Right renal pelvis (tissue), 4 donors: ENCODE results near the gene MARCHF9. TPM values are rescaled to one million over a fixed set of nuclear protein-coding genes. Genes with fewer than 3 reads are reported as not detected.
"Not testable (repeated sequence)": the region's sequence is repeated elsewhere in the genome, so short reads cannot be mapped to it uniquely, and the experiment has no call there.

Source experiments
- DNase-seq, 4 donors: peaks; one replicate each; pipeline ENCODE4 v3.0.0-alpha.2; 2013; ENCODE audit warnings: low read depth in 4 of 4, low spot score in 3 of 4, missing footprints in 1 of 4
- polyA plus RNA-seq, 4 donors: library from polyadenylated mRNA; unstranded; fragments of 120-200 nt; gene quantifications; one replicate each; pipeline ENCODE4 v1.2.1, GENCODE V29; 2013; ENCODE audit not compliant: insufficient read length in 4 of 4

The MARCHF9 gene
- polyA plus RNA-seq: 10 to 100 TPM; 17.7 to 21.0 (median 19.4) TPM

GRCh38 chr12:57754411-57755193 is at the start of gene MARCHF9:
TSS of gene MARCHF9 (plus strand) at chr12:57755103. CDS start at chr12:57755529, 426 bp downstream.
- DNase-seq: no peak

- no peak for DNase-seq
Measured at GRCh38 chr12:57707250-57707649, 47.7 kb upstream of the MARCHF9 start.

- DNase-seq: no peak
Measured at GRCh38 chr12:57708296-57708695, 46.6 kb upstream of the MARCHF9 start.

- no peak for DNase-seq
Measured at GRCh38 chr12:57712701-57713100, 42.2 kb upstream of the MARCHF9 start.

GRCh38 chr12:57713209-57713608 is 41.7 kb upstream of the MARCHF9 start:
- no peak for DNase-seq

GRCh38 chr12:57715036-57715748 is 39.7 kb upstream of the MARCHF9 start:
- DNase-seq: not testable (repeated sequence)

GRCh38 chr12:57715786-57716185 is 39.1 kb upstream of the MARCHF9 start:
- DNase-seq: no peak

GRCh38 chr12:57716305-57716704 is 38.6 kb upstream of the MARCHF9 start:
- no peak for DNase-seq

GRCh38 chr12:57717131-57717530 is 37.8 kb upstream of the MARCHF9 start:
- DNase-seq: no peak

GRCh38 chr12:57717846-57718640 is 36.9 kb upstream of the MARCHF9 start:
- no peak for DNase-seq

GRCh38 chr12:57718641-57719528 is 36.0 kb upstream of the MARCHF9 start:
- no peak for DNase-seq

- DNase-seq: no peak
Measured at GRCh38 chr12:57719777-57720605, 34.9 kb upstream of the MARCHF9 start.

GRCh38 chr12:57720606-57721595 is 34.0 kb upstream of the MARCHF9 start:
- DNase-seq: no peak

- DNase-seq: not testable (repeated sequence)
Measured at GRCh38 chr12:57721846-57722608, 32.9 kb upstream of the MARCHF9 start.

- DNase-seq: no peak
Measured at GRCh38 chr12:57722716-57723629, 31.9 kb upstream of the MARCHF9 start.

GRCh38 chr12:57723630-57723962 is 31.3 kb upstream of the MARCHF9 start:
- no peak for DNase-seq
